SHP77 (cell line): ENCODE measurements around the gene OSBP.
"Not testable (repeated sequence)": the region's sequence is repeated elsewhere in the genome, so short reads cannot be mapped to it uniquely, and the experiment has no call there.

ENCODE experiments used
- DNase-seq, 2 experiments: peaks; one replicate each; lab custom pipeline; 2025; lab: John Stamatoyannopoulos, UW

Gene OSBP

GRCh38 chr11:59551659-59552521 lies 63.7 kb downstream of the OSBP start:
- no peak for DNase-seq

GRCh38 chr11:59550842-59551658 lies 64.5 kb downstream of the OSBP start:
- peak; percentile 49 to 51 for DNase-seq

GRCh38 chr11:59550368-59550841 lies 65.2 kb downstream of the OSBP start:
- peak; percentile 70 to 75 for DNase-seq

GRCh38 chr11:59548309-59548656 lies 67.3 kb downstream of the OSBP start:
- no peak for DNase-seq

GRCh38 chr11:59547605-59548308 lies 67.8 kb downstream of the OSBP start:
- DNase-seq = not testable (repeated sequence)

GRCh38 chr11:59545179-59546020 lies 70.2 kb downstream of the OSBP start:
- DNase-seq = no peak

- no peak for DNase-seq
These were observed 70.8 kb downstream of the OSBP start for GRCh38 chr11:59544869-59545178.

GRCh38 chr11:59543713-59544112 lies 71.9 kb downstream of the OSBP start:
- DNase-seq = not testable (repeated sequence)

- no peak for DNase-seq
These were observed 73.3 kb downstream of the OSBP start for GRCh38 chr11:59542142-59542810.

- DNase-seq = no peak
These were observed 80.9 kb downstream of the OSBP start for GRCh38 chr11:59534676-59535075.

GRCh38 chr11:59532620-59533019 lies 83.0 kb downstream of the OSBP start:
- no peak for DNase-seq

- no peak for DNase-seq
These were observed 86.9 kb downstream of the OSBP start for GRCh38 chr11:59528711-59529110.
